Activated T-cell treated with anti-CD3 and anti-CD28 coated beads, Interleukin-2, amount 50 U/mL, for 4 hours (primary cell): ENCODE data around the gene TAGAP. TPM values are rescaled to one million over a fixed set of nuclear protein-coding genes. Genes with fewer than 3 reads are reported as not detected.

Experiments
- ATAC-seq, 2 donors: fragments of 200-7000 bp; cut with Tn5 transposase; one replicate each; pipeline ENCODE4 v1.10.0; 2021
- DNase-seq: peaks from one replicate; pipeline ENCODE4 v3.0.0-alpha.2; 2020
- H3K27me3 Mint-ChIP-seq: one replicate; pipeline ENCODE4 v1.8.0; 2021; ENCODE audit warnings: low read depth, mixed read lengths
- H3K36me3 Mint-ChIP-seq: one replicate; pipeline ENCODE4 v1.8.0; 2022; ENCODE audit warnings: mixed read lengths; ENCODE audit not compliant: insufficient read depth
- H3K4me1 Mint-ChIP-seq: one replicate; pipeline ENCODE4 v1.8.0; 2021; ENCODE audit warnings: low read depth, mixed read lengths
- H3K4me3 Mint-ChIP-seq: one replicate; pipeline ENCODE4 v1.8.0; 2021; ENCODE audit warnings: mild to moderate bottlenecking, moderate library complexity, mixed read lengths
- H3K9me3 Mint-ChIP-seq: one replicate; pipeline ENCODE4 v1.8.0; 2021; ENCODE audit warnings: mixed read lengths
- total RNA-seq, 3 donors: library from RNA; stranded (reverse); gene quantifications; one replicate each; pipeline ENCODE4 v1.2.1, GENCODE V29; 2021

TAGAP gene, protein sequence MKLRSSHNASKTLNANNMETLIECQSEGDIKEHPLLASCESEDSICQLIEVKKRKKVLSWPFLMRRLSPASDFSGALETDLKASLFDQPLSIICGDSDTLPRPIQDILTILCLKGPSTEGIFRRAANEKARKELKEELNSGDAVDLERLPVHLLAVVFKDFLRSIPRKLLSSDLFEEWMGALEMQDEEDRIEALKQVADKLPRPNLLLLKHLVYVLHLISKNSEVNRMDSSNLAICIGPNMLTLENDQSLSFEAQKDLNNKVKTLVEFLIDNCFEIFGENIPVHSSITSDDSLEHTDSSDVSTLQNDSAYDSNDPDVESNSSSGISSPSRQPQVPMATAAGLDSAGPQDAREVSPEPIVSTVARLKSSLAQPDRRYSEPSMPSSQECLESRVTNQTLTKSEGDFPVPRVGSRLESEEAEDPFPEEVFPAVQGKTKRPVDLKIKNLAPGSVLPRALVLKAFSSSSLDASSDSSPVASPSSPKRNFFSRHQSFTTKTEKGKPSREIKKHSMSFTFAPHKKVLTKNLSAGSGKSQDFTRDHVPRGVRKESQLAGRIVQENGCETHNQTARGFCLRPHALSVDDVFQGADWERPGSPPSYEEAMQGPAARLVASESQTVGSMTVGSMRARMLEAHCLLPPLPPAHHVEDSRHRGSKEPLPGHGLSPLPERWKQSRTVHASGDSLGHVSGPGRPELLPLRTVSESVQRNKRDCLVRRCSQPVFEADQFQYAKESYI
- 100 to 1,000 TPM; 120 to 132 (median 130) TPM for total RNA-seq

- Mint-ChIP-seq H3K36me3 (peaks cover 47% of the 10 kb centered on the region), H3K4me3 (peak within 1 kb of the TSS; percentile 99), H3K9me3 (no peaks in the 10 kb centered on the region), H3K4me1 (peaks cover 59% of the 10 kb centered on the region), H3K27me3 (no peaks in the 10 kb centered on the region)
- DNase-seq (peak; percentile 83), ATAC-seq (peak; percentile 84 to 88)
Observed at GRCh38 chr6:159044899-159045727, at the start of gene TAGAP. Gene TAGAP, minus strand, starts transcription at chr6:159044991. Its CDS starts 845 bp downstream, at chr6:159044146.

- DNase-seq (no peak), ATAC-seq (peak in 1 of 2 donors; percentile 16)
- no peaks in the 10 kb centered on the region for H3K36me3 Mint-ChIP-seq
- peak overlapping the region; percentile 75 for H3K4me3 Mint-ChIP-seq
- peaks cover 59% of the 10 kb centered on the region for H3K4me1 Mint-ChIP-seq
- no peaks in the 10 kb centered on the region for H3K9me3 Mint-ChIP-seq
- no peaks in the 10 kb centered on the region for H3K27me3 Mint-ChIP-seq
Observed at GRCh38 chr6:159093609-159094443, 49.0 kb upstream of the TAGAP start.

- Mint-ChIP-seq H3K27me3 (no peaks in the 10 kb centered on the region), H3K4me1 (peaks cover 47% of the 10 kb centered on the region), H3K4me3 (no peak overlapping the region), H3K36me3 (no peaks in the 10 kb centered on the region), H3K9me3 (no peaks in the 10 kb centered on the region)
- ATAC-seq, result no peak
- no peak for DNase-seq
Observed at GRCh38 chr6:159092631-159093030, 47.8 kb upstream of the TAGAP start.

- H3K4me3 Mint-ChIP-seq, result no peak overlapping the region
- ATAC-seq (no peak), DNase-seq (no peak)
- H3K36me3 Mint-ChIP-seq, result no peaks in the 10 kb centered on the region
- H3K27me3 Mint-ChIP-seq, result no peaks in the 10 kb centered on the region
- H3K9me3 Mint-ChIP-seq, result no peaks in the 10 kb centered on the region
- peaks cover 33% of the 10 kb centered on the region for H3K4me1 Mint-ChIP-seq
Observed at GRCh38 chr6:159090530-159091480, 46.0 kb upstream of the TAGAP start.

- no peaks in the 10 kb centered on the region for H3K36me3 Mint-ChIP-seq
- no peaks in the 10 kb centered on the region for H3K27me3 Mint-ChIP-seq
- DNase-seq (no peak), ATAC-seq (peak; percentile 16 to 19)
- H3K4me3 Mint-ChIP-seq, result no peak overlapping the region
- H3K9me3 Mint-ChIP-seq, result no peaks in the 10 kb centered on the region
- peaks cover 28% of the 10 kb centered on the region for H3K4me1 Mint-ChIP-seq
Observed at GRCh38 chr6:159089909-159090308, 45.1 kb upstream of the TAGAP start.

- no peaks in the 10 kb centered on the region for H3K27me3 Mint-ChIP-seq
- H3K4me1 Mint-ChIP-seq, result peaks cover 23% of the 10 kb centered on the region
- H3K9me3 Mint-ChIP-seq, result no peaks in the 10 kb centered on the region
- no peaks in the 10 kb centered on the region for H3K36me3 Mint-ChIP-seq
- DNase-seq (no peak), ATAC-seq (no peak)
- H3K4me3 Mint-ChIP-seq, result no peak overlapping the region
Observed at GRCh38 chr6:159089443-159089842, 44.7 kb upstream of the TAGAP start.

- Mint-ChIP-seq H3K4me3 (no peak overlapping the region), H3K36me3 (no peaks in the 10 kb centered on the region), H3K27me3 (no peaks in the 10 kb centered on the region), H3K4me1 (peaks cover 10% of the 10 kb centered on the region), H3K9me3 (no peaks in the 10 kb centered on the region)
- DNase-seq, result no peak
- peak; percentile 32 to 56 for ATAC-seq
Observed at GRCh38 chr6:159086033-159086618, 41.3 kb upstream of the TAGAP start.

- peaks cover 13% of the 10 kb centered on the region for H3K4me1 Mint-ChIP-seq
- H3K4me3 Mint-ChIP-seq, result no peak overlapping the region
- no peaks in the 10 kb centered on the region for H3K9me3 Mint-ChIP-seq
- H3K27me3 Mint-ChIP-seq, result no peaks in the 10 kb centered on the region
- DNase-seq (no peak), ATAC-seq (no peak)
- H3K36me3 Mint-ChIP-seq, result no peaks in the 10 kb centered on the region
Observed at GRCh38 chr6:159085396-159085895, 40.7 kb upstream of the TAGAP start.

GRCh38 chr6:159084493-159085091, 39.8 kb upstream of the TAGAP start:
- Mint-ChIP-seq H3K4me1 (peaks cover 20% of the 10 kb centered on the region), H3K9me3 (no peaks in the 10 kb centered on the region), H3K27me3 (no peaks in the 10 kb centered on the region), H3K36me3 (no peaks in the 10 kb centered on the region), H3K4me3 (no peak overlapping the region)
- no peak for DNase-seq
- ATAC-seq, result no peak

DNA sequence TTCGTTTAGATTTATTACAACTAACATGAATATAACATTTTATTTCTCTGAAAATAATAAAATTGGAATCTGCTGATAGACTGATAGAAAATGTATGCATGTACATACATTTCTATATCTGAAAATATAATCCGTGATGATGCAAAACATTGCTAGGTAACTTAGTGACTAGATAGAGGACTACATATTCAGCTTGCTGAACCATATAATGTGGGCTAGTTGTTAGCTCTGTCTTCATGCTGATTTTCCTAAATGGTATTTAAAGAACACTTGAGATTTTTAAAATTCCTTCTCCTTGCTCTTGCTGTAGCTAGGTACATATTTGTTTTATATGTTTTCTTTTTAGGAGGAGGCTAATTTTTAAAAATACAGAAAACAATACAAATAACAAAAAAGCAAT, 38.4 kb upstream of the TAGAP start:
- Mint-ChIP-seq H3K4me1 (peaks cover 28% of the 10 kb centered on the region), H3K27me3 (no peaks in the 10 kb centered on the region), H3K36me3 (no peaks in the 10 kb centered on the region), H3K4me3 (no peak overlapping the region), H3K9me3 (no peaks in the 10 kb centered on the region)
- ATAC-seq (no peak), DNase-seq (no peak)

- H3K4me3 Mint-ChIP-seq, result no peak overlapping the region
- H3K4me1 Mint-ChIP-seq, result peaks cover 33% of the 10 kb centered on the region
- H3K36me3 Mint-ChIP-seq, result no peaks in the 10 kb centered on the region
- ATAC-seq (no peak), DNase-seq (no peak)
- no peaks in the 10 kb centered on the region for H3K27me3 Mint-ChIP-seq
- no peaks in the 10 kb centered on the region for H3K9me3 Mint-ChIP-seq
Observed at GRCh38 chr6:159082039-159082815, 37.4 kb upstream of the TAGAP start.
